ENCODE measurements around the gene ZNF333.

Gene ZNF333

DNA sequence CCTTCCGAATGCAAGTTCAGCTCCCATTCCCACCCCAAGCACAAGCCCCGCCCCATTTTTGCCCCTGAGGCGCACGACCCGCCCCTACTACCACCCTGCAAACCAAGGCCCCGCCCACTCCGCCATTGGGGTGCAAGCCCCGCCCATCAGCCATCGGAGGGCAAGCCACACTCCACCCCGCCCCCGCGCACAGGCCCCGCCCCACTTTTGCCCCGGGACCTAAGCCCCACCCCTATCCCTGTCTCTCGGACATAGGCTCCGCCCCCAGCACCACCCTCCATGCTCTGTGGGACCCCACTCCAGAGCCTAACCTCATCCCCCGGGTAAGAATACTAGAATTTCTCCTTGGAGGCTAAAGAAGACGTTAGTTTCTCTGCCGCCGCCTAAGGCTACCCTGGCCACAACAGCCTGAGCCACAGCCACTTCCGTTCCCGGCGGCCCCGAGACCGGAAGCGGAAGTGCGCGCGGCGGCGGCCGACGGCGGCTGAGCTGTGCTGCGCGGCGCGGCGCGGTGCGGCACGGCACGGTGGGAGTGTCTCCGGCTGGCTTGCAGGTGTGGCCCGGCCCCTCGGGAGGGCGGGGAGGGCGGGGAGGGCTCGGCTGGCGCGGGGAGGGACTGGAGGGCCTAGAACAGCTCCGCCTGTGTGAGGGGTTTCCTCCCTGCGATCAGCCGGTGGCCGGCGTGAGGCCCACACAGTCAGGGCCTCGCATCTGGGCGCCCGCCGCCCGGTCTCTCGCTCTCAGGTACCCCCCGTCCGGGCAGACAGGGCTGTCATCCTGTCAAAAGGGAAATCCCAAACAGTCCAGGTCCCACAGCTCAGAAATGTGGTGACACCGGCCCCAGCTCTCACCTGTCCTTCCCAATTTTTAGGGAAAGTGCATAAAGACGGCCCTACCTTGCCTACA, at the start of gene ZNF333:
Gene ZNF333, plus strand, starts transcription at position 451 of the 906 bp plus-strand sequence. CDS start 3,444 bp downstream, outside the sequence.
- DNase-seq: peak; percentile 96

DNA sequence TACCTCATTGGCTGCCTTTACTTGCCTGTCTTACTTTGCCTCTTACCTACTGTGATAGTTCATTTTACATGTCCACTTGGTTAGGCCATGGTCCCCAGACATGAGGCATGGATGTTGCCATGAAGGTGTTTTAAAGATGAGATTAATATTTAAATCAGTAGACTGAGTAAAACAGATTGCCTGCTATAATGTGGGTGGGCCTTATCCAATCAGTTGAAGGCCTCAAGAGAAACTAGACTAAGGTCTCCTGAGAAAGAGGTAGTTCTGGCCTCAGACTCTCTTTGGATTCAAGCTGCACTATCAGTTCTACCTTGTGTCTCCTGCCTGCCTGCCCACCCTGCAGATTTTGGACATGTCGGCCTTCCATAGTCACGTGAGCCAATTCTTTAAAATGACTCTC, 41.3 kb upstream of the ZNF333 start:
- no peak for DNase-seq

DNA sequence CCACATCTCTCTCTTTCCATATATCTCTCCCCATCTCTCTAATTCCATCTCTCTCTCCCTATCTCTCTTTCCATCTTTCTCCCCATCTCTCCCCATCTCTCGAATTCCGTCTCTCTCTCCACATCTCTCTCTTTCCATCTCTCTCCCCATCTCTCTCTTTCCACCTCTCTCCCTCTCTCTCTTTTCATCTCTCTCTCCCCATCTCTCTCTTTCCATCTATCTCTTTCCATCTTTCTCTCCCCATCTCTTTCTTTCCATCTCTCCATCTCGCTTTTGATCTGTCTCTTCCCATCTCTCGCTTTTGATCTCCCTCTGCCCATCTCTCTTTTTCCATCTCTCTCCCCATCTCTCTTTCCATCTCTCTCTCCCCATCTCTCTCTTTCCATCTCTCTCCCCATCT, 40.8 kb upstream of the ZNF333 start:
- no peak for DNase-seq

DNA sequence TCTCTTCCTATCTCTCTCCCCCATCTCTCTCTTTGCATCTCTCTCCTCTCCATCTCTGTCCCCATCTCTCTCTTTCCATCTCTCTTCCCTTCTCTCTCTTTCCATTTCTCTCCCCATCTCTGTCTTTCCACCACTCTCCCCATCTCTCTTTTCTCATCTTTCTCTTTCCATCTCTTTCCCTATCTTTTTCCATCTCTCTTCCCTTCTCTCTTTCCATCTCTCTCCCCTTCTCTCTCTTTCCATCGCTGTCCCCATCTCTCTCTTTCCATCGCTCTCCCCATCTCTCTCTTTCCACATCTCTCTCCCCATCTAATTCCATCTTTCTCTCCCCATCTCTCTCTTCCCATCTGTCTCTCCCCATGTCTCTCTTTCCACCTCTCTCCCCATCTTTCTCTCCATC, 39.7 kb upstream of the ZNF333 start:
- no peak for DNase-seq

DNA sequence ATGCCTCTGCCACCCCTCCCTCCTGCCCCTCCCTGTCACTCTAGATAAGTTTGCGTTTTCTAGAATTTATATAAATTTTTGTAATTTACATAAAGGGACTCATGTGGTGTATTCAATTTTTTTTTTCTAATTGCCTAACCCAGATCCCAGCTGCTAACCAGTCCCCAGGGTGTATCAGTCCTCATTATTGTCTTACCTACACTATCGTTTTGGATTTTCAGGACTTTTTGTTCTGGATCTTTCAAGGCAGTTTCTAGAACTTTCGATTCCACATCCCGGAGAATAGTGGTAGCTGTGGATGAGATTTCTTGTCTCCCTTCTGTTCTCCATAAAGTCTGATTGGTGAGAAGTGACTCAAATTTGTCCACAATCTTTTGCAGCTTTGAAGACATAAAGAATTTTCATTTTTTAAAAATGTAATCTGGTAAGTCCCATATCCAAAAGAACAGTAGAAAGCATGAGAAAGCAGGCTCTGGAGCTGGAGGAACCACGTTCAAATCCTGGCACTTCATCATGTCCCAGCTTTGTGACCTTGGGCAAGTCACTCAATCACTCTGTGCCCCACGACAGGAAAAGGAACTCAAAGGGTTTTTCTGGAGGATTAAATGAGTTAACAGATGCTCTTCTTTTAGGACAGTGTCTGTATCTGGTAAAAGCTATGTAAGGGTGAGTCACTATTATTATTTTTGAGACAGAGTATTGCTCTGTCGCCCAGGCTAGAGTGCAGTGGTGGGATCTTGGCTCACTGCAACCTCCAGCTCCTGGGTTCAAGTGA, 34.9 kb upstream of the ZNF333 start:
- no peak for DNase-seq

DNA sequence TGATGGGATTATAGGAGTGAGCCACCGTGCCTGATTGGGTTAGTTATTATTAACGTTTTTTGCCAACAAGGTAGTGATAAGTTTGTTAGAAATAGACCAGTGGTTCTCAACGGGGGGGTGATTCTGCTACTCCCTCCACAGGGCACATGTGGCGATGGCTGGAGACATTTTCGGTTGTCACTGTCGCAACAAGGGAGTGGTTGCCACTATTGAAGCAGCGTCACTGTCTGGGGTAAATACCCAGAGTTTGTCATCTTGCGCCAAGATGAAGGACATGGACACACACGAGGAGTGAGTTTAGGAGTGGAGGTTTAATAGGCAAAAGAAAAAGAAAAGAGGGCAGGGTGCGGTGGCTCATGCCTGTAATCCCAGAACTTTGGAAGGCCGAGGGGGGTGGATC, 34.1 kb upstream of the ZNF333 start:
- no peak for DNase-seq

DNA sequence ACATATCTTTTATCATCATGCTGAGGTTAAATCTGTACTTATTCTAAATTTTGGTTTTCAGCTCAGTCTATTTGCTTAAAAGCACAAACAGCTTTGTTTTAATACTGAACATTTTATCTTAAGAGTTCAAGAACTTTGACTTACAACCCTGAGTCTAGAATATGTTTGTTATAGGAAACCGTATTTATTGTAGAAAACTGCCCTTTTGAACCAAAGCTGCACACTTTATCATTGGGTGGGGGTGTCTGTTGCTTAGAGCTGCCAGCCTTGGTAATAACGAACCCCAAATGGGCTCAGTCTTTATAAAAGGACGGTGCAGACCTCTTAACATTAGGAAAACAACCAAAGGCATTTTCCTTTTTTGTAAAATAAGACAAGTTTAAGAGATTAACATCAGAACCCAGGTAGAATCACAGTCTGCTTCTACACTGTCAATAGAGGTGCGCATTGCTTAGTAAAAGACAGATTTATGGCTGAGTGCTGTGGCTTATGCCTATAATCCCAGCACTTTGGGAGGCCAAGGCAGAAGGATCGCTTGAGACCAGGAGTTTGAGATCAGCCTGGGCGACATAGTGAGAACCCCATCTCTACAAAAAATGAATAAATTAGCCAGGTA, 29.9 kb upstream of the ZNF333 start:
- no peak for DNase-seq

DNA sequence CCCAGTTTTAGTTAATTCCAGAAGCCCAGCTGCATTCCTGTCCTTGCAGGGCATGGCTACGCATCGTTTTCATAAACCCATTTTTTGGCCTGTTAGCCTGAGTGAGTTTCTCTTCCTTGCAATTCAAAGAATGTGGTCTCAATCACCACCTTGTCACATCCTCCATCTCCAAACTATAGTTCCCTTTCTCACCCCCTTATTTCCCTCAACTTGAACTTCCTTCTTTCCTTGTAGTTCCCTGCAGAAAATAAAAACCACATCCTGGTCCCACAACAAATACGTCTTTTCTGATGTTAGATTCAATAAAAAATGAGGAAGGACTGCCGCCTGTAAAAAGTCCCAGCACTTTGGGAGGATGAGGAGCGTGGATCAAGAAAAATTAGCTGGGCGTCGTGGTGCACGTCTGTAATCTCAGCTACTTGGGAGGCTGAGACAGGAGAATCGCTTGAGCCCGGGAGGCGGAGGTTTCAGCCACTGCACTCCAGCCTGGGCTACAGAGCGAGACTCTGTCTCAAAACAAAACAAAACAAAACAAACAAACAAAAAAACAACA, 28.4 kb upstream of the ZNF333 start:
- no peak for DNase-seq

DNA sequence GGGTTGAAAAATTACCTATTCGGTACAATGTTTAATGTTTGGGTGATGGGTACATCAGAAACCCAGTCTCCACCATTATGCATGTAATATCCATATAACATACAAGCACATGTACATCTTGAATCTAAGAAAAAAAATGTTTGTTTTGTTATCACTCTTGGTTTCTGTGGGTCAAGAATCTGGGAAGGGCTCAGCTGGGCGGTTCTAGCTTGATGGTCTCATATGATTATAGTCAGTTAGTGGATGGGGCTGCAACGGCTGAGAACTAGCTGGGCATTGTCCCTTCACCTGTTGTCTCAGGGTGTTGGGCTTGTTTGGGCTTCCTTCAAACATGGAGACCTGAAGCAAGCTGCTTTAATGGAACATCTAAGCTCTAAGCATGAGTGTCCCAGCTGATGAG, 19.9 kb upstream of the ZNF333 start:
- no peak for DNase-seq

DNA sequence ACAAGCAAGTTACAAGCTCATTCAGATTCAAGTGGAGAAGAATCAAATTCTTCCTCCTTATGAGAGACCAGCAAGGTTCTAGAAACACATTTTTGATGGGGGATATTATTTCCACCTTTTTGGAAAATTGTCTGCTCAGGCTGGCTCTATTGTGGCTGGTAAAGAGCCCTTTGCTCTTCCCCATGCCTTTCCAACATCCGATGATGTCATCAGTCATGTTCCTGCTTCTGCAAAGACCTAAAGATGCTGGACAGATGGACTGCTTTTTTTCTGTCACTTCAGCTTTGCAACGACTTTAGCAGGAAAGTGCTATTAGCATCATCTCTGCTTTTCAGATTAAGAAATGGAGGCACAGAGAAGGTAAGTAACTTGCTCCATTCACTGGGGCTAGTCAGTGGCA, 19.4 kb upstream of the ZNF333 start:
- no peak for DNase-seq

DNA sequence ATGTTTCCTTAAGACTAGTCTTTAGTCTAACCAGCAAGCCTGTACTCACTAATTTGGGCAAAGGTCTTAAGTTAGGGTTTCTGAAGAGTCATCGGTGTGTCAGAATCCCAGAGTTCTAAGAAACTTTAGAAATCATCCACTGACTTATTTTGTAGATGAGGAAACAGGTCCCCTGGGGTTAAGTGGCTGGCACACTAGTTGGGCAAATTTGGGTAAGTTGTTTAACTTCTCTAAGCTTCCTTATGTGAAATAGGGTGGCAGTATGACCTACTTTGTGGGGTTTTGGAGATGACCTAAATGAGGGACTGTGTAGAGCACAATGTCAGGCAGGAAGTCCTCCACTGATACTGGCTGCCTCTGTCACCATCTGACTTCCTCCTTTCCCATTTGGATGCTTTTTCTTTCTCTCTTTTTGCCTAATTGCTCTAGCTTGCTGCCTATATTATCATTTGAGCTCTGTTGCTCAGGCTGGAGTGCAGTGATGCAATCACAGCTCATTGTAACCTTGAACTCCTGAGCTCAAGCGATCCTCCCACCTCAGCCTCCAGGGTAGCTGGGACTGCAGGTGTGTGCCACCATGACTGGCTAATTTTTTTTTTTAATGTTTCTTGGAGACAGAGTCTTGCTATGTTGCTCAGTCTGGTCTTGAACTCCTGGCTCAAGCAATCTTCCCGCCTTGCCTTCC, 17.5 kb upstream of the ZNF333 start:
- peak; percentile 27 for DNase-seq

DNA sequence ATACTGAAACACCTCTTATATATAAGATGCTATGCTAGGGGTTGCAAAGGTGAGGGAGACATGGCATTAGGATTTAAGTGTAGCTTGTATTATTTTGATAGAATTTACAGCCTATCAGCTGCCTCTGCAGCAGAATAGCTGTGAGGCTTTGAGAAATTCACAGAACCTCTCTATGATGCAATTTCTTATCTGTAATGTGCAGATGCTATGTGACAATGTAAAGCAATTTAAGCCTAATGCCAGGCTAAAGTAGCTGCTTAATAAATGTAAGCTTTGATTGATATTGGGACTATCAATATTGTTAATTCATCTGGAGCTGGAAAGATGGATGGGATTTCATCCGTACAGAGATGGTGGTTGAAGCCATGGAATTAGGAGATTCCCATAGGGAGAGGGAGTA, 16.8 kb upstream of the ZNF333 start:
- DNase-seq: no peak

DNA sequence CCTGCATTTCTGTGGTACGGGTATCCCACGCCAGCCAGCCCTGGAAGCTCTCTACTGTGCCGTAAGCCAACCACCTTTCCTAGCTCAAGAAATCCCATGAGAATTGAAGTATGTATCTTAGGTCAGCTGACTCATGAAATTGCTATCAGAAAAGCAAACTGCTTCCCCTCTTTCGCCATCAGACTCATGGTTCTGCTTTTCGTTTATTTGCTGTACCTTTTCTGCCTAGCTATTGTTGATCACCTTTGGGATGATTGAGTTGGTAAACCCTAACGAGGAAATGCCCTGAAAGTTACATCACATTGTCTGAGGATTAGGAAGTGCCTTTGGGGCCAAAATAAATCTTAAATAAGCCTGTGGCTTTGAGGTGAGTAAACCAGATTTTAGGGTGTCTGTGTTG, 15.1 kb upstream of the ZNF333 start, which contains the start of gene ADGRE3:
Gene ADGRE3, minus strand, starts transcription at position 81 of the 400 bp plus-strand sequence. Its CDS starts 74 bp downstream, at position 7.
- DNase-seq: no peak

DNA sequence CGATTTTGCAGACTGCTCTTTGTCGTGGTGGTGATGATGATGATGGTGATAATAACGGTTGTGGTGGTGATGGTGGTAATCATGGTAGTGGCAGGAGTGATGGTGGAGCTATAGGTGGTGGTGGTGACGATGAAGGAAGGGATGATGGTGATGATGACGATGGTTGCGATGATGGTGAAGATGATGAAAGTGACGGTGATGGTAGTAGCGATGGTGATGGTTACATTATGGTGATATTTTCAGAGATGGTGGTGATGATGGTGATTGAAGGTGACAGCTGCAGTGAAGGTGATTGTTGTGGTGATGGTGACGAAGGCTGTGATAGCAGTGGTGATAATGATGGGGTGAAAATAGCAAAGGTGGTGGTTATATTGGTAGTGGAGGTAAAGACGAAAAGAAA, 13.1 kb upstream of the ZNF333 start:
- no peak for DNase-seq

DNA sequence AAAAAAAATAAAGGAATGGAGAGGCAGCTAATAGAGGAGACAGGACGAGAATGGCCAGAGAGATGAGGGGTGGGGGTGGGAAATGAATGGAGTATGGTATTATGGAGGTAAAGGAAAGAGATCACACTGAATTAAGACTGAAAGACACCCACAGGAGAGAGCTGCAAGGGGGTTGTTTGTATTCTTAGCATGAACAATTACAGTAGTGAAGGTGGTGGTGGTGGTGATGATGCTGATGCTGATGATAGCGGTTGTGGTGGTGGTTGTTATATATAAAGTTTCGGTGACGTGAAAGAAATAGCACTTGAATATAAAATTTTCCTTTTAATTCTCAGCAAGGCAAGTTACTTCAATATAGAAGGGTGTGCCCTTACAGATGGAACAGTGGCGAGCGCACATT, 12.4 kb upstream of the ZNF333 start:
- DNase-seq: no peak

DNA sequence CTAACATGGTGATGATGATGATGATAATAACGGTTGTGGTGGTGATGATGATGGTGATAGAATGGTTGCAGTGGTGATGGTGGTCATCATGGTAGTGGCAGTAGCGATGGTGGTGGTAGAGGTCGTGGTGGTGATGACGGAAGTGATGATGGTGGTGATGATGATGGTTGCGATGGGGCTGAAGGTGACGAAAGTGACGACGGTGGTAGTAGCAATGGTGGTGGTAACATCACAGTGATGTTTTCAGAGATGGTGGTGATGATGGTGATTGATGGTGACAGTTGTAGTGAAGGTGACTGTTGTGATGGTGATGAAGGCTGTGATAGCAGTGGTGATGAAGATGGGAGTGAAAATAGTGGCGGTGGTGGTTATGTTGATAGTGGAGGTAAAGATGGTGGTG, 11.6 kb upstream of the ZNF333 start:
- DNase-seq: no peak

DNA sequence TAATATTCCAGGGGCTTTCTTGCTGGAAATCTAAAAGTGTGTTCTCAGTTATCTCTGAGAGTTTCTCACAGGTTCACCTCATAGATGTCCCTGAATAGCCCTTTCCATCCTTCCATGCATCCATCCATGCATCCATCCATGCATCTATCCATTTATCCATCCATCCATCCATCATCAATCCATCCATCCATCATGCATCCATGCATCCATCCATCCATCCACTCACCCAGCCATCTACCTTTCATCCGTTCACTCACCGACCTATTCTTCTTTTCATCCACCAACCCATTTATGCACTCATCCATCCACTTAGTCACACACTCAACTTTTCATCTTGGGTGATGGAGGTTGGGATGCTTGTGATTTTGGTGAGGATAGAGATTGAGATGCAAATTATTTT, 7.8 kb upstream of the ZNF333 start:
- DNase-seq: no peak

DNA sequence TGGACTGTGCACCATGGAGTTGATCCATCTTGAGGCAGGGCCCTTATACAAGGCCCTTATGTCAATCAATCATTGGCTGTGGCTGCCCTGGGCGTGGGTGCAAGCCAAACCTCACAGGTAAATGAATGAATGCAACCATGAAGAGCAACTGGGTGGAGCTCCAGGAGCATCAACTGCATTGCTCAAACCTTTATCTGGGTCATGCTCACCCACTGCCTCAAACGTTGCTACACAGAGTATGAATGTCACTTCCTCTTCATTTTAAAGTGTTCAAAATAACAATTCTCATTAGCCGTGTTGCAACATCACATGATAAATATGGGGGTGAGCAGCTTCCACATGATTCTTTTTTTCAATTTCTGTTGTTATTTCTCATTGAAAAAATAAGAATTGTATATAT, 6.4 kb upstream of the ZNF333 start:
- peak; percentile 20 for DNase-seq

DNA sequence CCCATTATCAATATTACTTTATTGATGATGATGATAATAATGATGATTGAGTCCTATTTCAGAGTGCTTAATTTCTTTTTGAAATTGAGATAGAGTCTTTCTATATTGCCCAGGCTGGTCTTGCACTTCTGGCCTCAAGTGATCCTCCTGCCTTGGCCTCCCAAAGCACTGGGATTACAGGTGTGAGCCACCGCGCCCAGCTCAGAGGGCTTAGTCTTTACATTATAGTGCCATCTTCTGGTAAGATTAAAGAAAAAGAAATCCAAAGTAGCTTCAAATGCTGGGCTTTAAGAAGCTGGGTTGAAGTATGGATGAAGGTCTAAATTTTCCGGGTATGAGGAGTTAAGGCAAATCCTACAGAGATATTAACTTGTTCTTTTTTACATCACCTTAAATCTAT, 3.4 kb upstream of the ZNF333 start:
- peak; percentile 44 for DNase-seq

DNA sequence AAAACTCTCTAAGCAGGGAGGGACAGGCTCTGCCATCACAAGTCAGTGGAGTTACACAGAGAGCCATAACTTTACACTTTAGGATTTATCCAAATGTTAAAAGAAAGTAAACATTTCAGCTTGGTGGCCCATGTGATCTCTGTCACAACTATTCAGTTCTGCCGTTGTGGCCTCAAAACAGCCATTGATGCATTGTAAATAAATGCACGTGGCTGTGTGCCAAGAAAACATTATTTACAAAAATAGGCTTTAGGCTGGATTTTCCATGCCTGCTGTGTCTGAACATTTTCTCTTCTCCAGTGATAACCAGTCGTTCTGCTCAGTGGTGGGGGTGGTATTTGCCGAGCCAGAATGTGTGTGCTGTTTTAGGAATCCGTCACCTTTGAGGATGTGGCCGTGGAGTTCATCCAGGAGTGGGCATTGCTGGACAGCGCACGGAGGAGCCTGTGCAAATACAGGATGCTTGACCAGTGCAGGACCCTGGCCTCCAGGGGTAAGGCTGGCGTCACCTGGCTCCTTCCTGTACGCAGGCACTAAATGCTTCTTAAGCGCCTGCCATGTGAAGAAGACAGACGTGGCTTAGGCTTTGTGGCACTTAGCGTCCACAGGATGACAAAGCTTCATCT, 4.9 kb downstream of the ZNF333 start:
- no peak for DNase-seq

DNA sequence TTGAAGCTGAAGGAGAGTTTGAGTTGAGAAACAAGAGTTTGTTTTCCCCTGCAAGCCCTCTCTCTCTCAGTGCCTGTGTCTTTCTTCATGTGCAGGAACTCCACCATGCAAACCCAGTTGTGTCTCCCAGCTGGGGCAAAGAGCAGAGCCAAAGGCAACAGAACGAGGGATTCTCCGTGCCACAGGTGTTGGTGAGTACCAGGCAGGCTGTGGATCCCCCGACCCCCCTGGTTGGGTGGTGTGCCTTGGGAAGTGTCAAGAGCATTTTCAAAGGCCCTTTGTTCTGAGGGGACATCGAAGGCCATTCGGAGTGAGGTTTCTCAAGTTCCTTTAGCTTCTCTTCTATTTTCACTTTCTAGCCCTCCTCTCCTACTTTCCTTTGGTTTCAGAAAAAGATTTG, 5.6 kb downstream of the ZNF333 start:
- no peak for DNase-seq

DNA sequence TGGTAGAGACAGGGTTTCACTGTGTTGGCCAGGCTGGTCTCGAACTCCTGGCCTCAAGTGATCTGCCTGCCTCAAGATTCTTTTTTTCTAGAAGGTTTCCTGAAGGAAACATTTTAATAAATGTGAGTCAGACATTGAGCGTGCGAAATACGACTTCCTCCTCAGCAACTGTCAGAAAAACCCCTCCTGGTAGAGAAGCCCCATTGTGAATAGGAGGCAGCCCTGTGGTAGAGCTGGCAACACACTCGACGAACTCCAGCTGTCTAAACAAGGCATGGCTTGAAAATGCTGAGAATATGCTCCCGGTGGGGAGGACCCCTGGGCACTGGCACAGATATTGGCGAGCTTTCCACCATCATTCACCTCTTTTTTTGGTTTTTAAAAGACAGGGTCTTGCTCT, 9.8 kb downstream of the ZNF333 start:
- no peak for DNase-seq
